Measurements from ENCODE around the gene FUT7. TPM values are rescaled to one million over a fixed set of nuclear protein-coding genes. Genes with fewer than 3 reads are reported as not detected.

Gene FUT7
- total and polyA plus RNA-seq, 2 of the 13 experiments (the other 11 are each of a cell fraction or from before 2014, with no cell fraction given): 0.05 TPM; not detected in 1

- TF ChIP-seq NR0B2 (CRISPR knock-in tag; IDR thresholded peaks at IDR 0.05): 0 out of 2 replicates have a peak, but pooled peaks have one; percentile 44
- no peak for TF ChIP-seq THYN1 (CRISPR knock-in tag; IDR thresholded peaks at IDR 0.05; ENCODE audit: borderline replicate concordance, low read depth)
- TF ChIP-seq PAXIP1 (CRISPR knock-in tag; conservative IDR thresholded peaks at IDR 0.05): peak; percentile 33; the same call in 1 of the 2 replicates
- no peak for TF ChIP-seq U2AF1 (optimal IDR thresholded peaks at IDR 0.05; ENCODE audit: low read depth, low read length)
- no peak for TF ChIP-seq SRSF4 (IDR thresholded peaks at IDR 0.05; ENCODE audit: low read depth, low read length, poor library complexity, severe bottlenecking)
- 0 out of 2 replicates have a peak, but pooled peaks have one; percentile 57 for TF ChIP-seq THAP11 (CRISPR knock-in tag; IDR thresholded peaks at IDR 0.05)
- no peak; the same call in 1 of the 2 replicates for TF ChIP-seq PPARG (CRISPR knock-in tag; conservative IDR thresholded peaks at IDR 0.05)
- TF ChIP-seq RXRB (CRISPR knock-in tag; IDR thresholded peaks at IDR 0.05; ENCODE audit: borderline replicate concordance): peak; percentile 75
- TF ChIP-seq TCF7 (IDR thresholded peaks at IDR 0.05; ENCODE audit: low read depth): no peak
- TF ChIP-seq PAX8 (CRISPR knock-in tag; IDR thresholded peaks at IDR 0.05; ENCODE audit: borderline replicate concordance): no peak
- peak; percentile 73 for TF ChIP-seq MEF2D (CRISPR knock-in tag; IDR thresholded peaks at IDR 0.05)
- 0 out of 2 replicates have a peak, but pooled peaks have one; percentile 63 for TF ChIP-seq GLI4 (CRISPR knock-in tag; IDR thresholded peaks at IDR 0.05; ENCODE audit: borderline replicate concordance)
- no peak for TF ChIP-seq FOXM1 (CRISPR knock-in tag; IDR thresholded peaks at IDR 0.05)
- peak; percentile 19; the same call in 1 of the 2 replicates for TF ChIP-seq ONECUT2 (CRISPR knock-in tag; IDR thresholded peaks at IDR 0.05)
- TF ChIP-seq ZNF468 (CRISPR knock-in tag; IDR thresholded peaks at IDR 0.05): no peak
- TF ChIP-seq UBTF (CRISPR knock-in tag; IDR thresholded peaks at IDR 0.05): peak; percentile 47
- TF ChIP-seq ZBTB7A (CRISPR knock-in tag; IDR thresholded peaks at IDR 0.05): peak; percentile 57
- peak; percentile 59; the same call in 1 of the 2 replicates for TF ChIP-seq ZSCAN25 (CRISPR knock-in tag; IDR thresholded peaks at IDR 0.05)
- no peak for TF ChIP-seq ZNF564 (CRISPR knock-in tag; IDR thresholded peaks at IDR 0.05)
- TF ChIP-seq ZIK1 (CRISPR knock-in tag; IDR thresholded peaks at IDR 0.05; ENCODE audit: borderline replicate concordance, low read depth): peak; percentile 76; the same call in 1 of the 2 replicates
- TF ChIP-seq ZBTB14 (CRISPR knock-in tag; IDR thresholded peaks at IDR 0.05): no peak
Observed at GRCh38 chr9:137046088-137046787, 14.3 kb upstream of the FUT7 start, which contains the start of gene NPDC1 (continued).
